OCI-LY7 (cell line): ENCODE data around the gene RIC1. TPM values are rescaled to one million over a fixed set of nuclear protein-coding genes. Genes with fewer than 3 reads are reported as not detected.

Experiments used
- BruUV-seq: library from RNA; stranded (reverse); fragments of 400-500 nt; replicated peaks from 2 replicates; lab custom pipeline; 2021; lab: Mats Ljungman, UMichigan
- CTCF ChIA-PET: fragments of 300-600 bp; sonication (Branson Sonifier 250); formaldehyde crosslinking; loops from one replicate; lab custom pipeline; 2022; ENCODE audit warnings: antibody characterized with exemption; ENCODE audit not compliant: unreplicated experiment; lab: Charles Lee
- POLR2A ChIA-PET: fragments of 300-600 bp; sonication (Branson Sonifier 250); formaldehyde crosslinking; loops from one replicate; lab custom pipeline; 2022; ENCODE audit warnings: antibody characterized with exemption; lab: Charles Lee
- DNase-seq: peaks from one replicate; pipeline ENCODE4 v3.0.0-alpha.2; 2015; ENCODE audit warnings: low spot score
- H2AFZ ChIP-seq: fragments of 200-600 bp; sonication (generic), shearing (Covaris generic); 2 replicates; pipeline ENCODE4 v1.6.1; 2014; ENCODE audit warnings: mild to moderate bottlenecking, antibody characterized with exemption, low read length, moderate library complexity
- H3K27ac ChIP-seq: fragments of 200-600 bp; sonication (generic); 2 replicates; pipeline ENCODE4 v1.5.1; 2014; ENCODE audit warnings: mixed run types, low read depth, mild to moderate bottlenecking, moderate library complexity, low read length, inconsistent platforms; ENCODE audit not compliant: poor library complexity, severe bottlenecking
- H3K36me3 ChIP-seq: fragments of 200-600 bp; sonication (generic); 2 replicates; pipeline ENCODE4 v1.6.1; 2014; ENCODE audit warnings: mild to moderate bottlenecking, antibody characterized with exemption, low read length, moderate library complexity, mixed read lengths; ENCODE audit not compliant: insufficient read depth
- H3K4me1 ChIP-seq: fragments of 200-600 bp; sonication (generic); 2 replicates; pipeline ENCODE4 v1.5.1; 2014; ENCODE audit warnings: mild to moderate bottlenecking, low read length; ENCODE audit not compliant: insufficient read depth, poor library complexity, severe bottlenecking
- H3K4me2 ChIP-seq: fragments of 200-600 bp; sonication (generic); 2 replicates; pipeline ENCODE4 v1.6.1; 2014; ENCODE audit warnings: mild to moderate bottlenecking, low read length
- H3K4me3 ChIP-seq: fragments of 200-600 bp; sonication (generic); 2 replicates; pipeline ENCODE4 v1.5.1; 2014; ENCODE audit warnings: mild to moderate bottlenecking, low read depth, low read length; ENCODE audit not compliant: poor library complexity, severe bottlenecking
- H3K79me2 ChIP-seq: fragments of 200-600 bp; sonication (generic); 2 replicates; pipeline ENCODE4 v1.6.1; 2016; ENCODE audit warnings: low read depth, mild to moderate bottlenecking, low read length, moderate library complexity, mixed read lengths; ENCODE audit not compliant: insufficient read depth
- H3K9me2 ChIP-seq: fragments of 200-600 bp; sonication (generic); 2 replicates; pipeline ENCODE4 v1.6.1; 2016; ENCODE audit warnings: mild to moderate bottlenecking, low read length, mixed read lengths; ENCODE audit not compliant: insufficient read depth
- H3K9me3 ChIP-seq: fragments of 200-600 bp; sonication (generic); 2 replicates; pipeline ENCODE4 v1.6.1; 2014; ENCODE audit warnings: mild to moderate bottlenecking, mixed run types, low read length, mixed read lengths
- H4K20me1 ChIP-seq: fragments of 200-600 bp; sonication (generic); 2 replicates; pipeline ENCODE4 v1.6.1; 2014; ENCODE audit warnings: mild to moderate bottlenecking, antibody characterized with exemption, low read length, moderate library complexity, mixed read lengths; ENCODE audit not compliant: insufficient read depth
- EZH2phosphoT487 ChIP-seq: fragments of 200-600 bp; sonication (generic); IDR thresholded peaks from 2 replicates; pipeline ENCODE4 v1.6.1; 2018; ENCODE audit warnings: low read depth, borderline replicate concordance, mild to moderate bottlenecking, mixed run types, antibody characterized with exemption, low read length, moderate library complexity, mixed read lengths
- intact Hi-C: fragments of 100-400 bp; cut with micrococcal nuclease; formaldehyde crosslinking; loops from one replicate; pipeline ENCODE4 v1.10.0; 2022; ENCODE audit not compliant: unreplicated experiment
- total RNA-seq, 2 experiments: library from RNA; depleted of rRNA in 1 of 2; stranded (reverse); fragments of >200 nt in 1 of 2; shearing (Covaris generic) in 1 of 2; gene quantifications; 2 replicates each; pipeline ENCODE4 v1.2.3, GENCODE V29; 2014 to 2022
- TF ChIP-seq, protein P1 (sequence below): fragments of 200-600 bp; sonication (generic); conservative IDR thresholded peaks from 2 replicates; pipeline ENCODE4 v1.5.1; 2014; ENCODE audit warnings: mild to moderate bottlenecking, antibody characterized with exemption, low read length, moderate library complexity, mixed read lengths

The RIC1 gene
- total RNA-seq, 2 experiments from 2014 or later: 77.0 to 84.6 TPM

DNA sequence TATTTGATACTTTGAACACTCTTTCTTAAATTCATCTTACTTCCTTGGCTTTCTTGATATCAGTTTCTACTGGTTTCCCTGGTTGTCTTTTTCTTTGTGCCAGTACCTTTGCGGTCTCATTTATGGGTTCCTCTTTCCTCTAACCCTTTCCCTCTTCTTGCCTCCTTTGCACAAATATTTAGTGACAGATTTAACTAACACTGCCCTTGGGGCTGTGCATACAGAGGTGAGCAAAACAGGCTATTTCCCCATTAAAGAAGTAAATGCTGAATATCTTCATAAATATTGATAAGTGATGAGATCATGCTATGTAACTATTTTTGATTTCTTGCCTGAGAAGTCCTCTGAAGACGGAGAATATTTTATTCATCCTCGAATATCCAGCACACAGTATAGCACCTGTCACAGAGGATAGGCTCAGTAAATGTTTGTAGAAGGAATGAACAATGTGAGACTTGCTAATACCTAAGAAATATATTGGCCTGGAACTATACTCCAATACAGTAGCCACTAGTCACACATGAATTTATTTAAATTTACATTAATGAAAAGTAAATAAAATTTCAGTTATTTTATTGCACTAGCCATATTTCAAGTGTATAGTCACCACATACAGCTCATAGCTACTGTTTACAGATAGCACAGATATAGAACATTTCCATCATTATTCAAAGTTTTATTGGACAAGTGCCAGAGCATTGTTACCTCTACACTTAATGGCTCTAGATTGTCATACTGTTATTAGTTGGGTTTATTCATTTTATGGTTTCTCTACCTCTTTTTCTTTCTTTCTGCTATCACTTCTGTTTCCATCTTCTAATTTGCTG, 90.4 kb downstream of the RIC1 start:
- Histone ChIP-seq H2AFZ (no peak overlapping the region), H3K9me2 (no peaks in the 10 kb centered on the region), H3K36me3 (peaks cover 82% of the 10 kb centered on the region), H3K79me2 (peaks cover 5% of the 10 kb centered on the region; the same call in 1 of the 2 replicates), H3K27ac (no peak overlapping the region), H4K20me1 (no peaks in the 10 kb centered on the region), H3K9me3 (peaks cover 7% of the 10 kb centered on the region; the same call in 1 of the 2 replicates), H3K4me3 (no peak overlapping the region), H3K4me1 (no peaks in the 10 kb centered on the region), H3K4me2 (no peak overlapping the region)
- intact Hi-C loops: loop anchor here (5.0 kb wide), 1 partner anchor 282 kb away; the partner anchor contains the start of gene PLGRKT
- TF ChIP-seq, protein P1, sequence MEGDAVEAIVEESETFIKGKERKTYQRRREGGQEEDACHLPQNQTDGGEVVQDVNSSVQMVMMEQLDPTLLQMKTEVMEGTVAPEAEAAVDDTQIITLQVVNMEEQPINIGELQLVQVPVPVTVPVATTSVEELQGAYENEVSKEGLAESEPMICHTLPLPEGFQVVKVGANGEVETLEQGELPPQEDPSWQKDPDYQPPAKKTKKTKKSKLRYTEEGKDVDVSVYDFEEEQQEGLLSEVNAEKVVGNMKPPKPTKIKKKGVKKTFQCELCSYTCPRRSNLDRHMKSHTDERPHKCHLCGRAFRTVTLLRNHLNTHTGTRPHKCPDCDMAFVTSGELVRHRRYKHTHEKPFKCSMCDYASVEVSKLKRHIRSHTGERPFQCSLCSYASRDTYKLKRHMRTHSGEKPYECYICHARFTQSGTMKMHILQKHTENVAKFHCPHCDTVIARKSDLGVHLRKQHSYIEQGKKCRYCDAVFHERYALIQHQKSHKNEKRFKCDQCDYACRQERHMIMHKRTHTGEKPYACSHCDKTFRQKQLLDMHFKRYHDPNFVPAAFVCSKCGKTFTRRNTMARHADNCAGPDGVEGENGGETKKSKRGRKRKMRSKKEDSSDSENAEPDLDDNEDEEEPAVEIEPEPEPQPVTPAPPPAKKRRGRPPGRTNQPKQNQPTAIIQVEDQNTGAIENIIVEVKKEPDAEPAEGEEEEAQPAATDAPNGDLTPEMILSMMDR: no peak
- no peak for TF ChIP-seq EZH2phosphoT487
- no TSS peak for BruUV-seq
- ChIA-PET CTCF (no interaction called here), POLR2A (interaction anchor here (0.9 kb wide), 1 partner anchor 16 kb away, joined by 3 read pairs; no protein-coding TSS in a partner anchor)
- no peak for DNase-seq

DNA sequence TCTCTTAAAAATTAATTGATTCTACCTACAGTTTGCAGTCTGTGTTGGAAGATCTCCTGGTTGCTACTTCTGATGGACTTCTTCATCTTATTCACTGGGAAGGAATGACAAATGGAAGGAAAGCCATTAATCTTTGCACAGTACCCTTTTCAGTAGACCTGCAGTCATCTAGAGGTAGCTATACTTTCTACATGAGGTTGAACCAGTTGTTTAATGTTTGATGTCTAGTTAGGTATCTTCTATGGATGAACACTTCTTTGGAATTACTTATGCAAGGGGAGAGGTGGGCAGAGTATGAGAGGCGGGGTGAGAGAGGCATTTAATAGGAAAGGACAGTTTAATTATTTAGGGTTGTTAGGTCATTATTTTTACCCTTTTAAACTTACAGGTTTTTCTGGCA, 91.2 kb downstream of the RIC1 start:
- Histone ChIP-seq H3K36me3 (peaks cover 81% of the 10 kb centered on the region), H3K4me1 (no peaks in the 10 kb centered on the region), H3K4me2 (no peak overlapping the region), H4K20me1 (no peaks in the 10 kb centered on the region), H3K27ac (no peak overlapping the region), H3K79me2 (0 out of 2 replicates have a peak, but pooled peaks cover 5% of the 10 kb centered on the region), H2AFZ (no peak overlapping the region), H3K9me2 (no peaks in the 10 kb centered on the region), H3K4me3 (no peak overlapping the region), H3K9me3 (peaks cover 7% of the 10 kb centered on the region; the same call in 1 of the 2 replicates)
- TF ChIP-seq EZH2phosphoT487: no peak
- TF ChIP-seq, protein P1: no peak
- intact Hi-C loops: no loop called here
- ChIA-PET POLR2A (no interaction called here), CTCF (no interaction called here)
- no TSS peak for BruUV-seq
- DNase-seq: no peak
